Vagina (tissue), 2 donors: ENCODE results near the gene HAAO. TPM values are rescaled to one million over a fixed set of nuclear protein-coding genes. Genes with fewer than 3 reads are reported as not detected.

Source experiments
- DNase-seq, 2 donors: peaks; one replicate each; pipeline ENCODE4 v3.0.0-alpha.2; 2017; ENCODE audit errors: extremely low spot score in 2 of 2
- H3K27ac ChIP-seq: fragments of 200-600 bp; sonication (generic); one replicate; pipeline ENCODE4 v1.5.1; 2019
- H3K27me3 ChIP-seq: fragments of 200-600 bp; sonication (generic); one replicate; pipeline ENCODE4 v1.5.1; 2019
- H3K36me3 ChIP-seq, 2 donors: fragments of 200-600 bp; sonication (generic); one replicate each; pipeline ENCODE4 v1.5.1; 2017 to 2019
- H3K4me1 ChIP-seq: fragments of 200-600 bp; sonication (generic); one replicate; pipeline ENCODE4 v1.5.1; 2019
- H3K4me3 ChIP-seq, 2 donors: fragments of 200-600 bp; sonication (generic); 1 replicate in 1 of 2; 2 replicates in 1 of 2; pipeline ENCODE4 v1.5.1; 2016 to 2019
- H3K9me3 ChIP-seq: fragments of 200-600 bp; sonication (generic); one replicate; pipeline ENCODE4 v1.5.1; 2019
- POLR2A ChIP-seq, 2 donors: fragments of 450-650 bp; IDR thresholded peaks; one replicate each; pipeline ENCODE4 v1.6.1; 2017; ENCODE audit warnings: antibody characterized with exemption in 2 of 2, mild to moderate bottlenecking in 2 of 2, moderate library complexity in 2 of 2
- POLR2AphosphoS5 ChIP-seq, 2 donors: sonication (generic); formaldehyde crosslinking; IDR thresholded peaks; one replicate each; pipeline ENCODE4 v1.9.0; 2017; ENCODE audit warnings: antibody characterized with exemption in 2 of 2, mild to moderate bottlenecking in 2 of 2, low read depth in 1 of 2; ENCODE audit not compliant: insufficient read depth in 1 of 2
- intact Hi-C: fragments of 100-400 bp; cut with DNase I; formaldehyde crosslinking; loops from one replicate; pipeline ENCODE4 v1.15.1; 2023
- total RNA-seq: library from RNA; depleted of rRNA; stranded (reverse); fragments of >200 nt; gene quantifications from one replicate; pipeline ENCODE4 v1.2.3, GENCODE V29; 2016
- TF ChIP-seq, protein P1 (sequence below), 3 experiments: fragments of 450-650 bp in 2 of 3; fragments of 200-600 bp in 1 of 3; sonication (generic) in 1 of 3; IDR thresholded peaks; one replicate each; pipeline ENCODE4 v1.5.1; 2017 to 2019; ENCODE audit warnings: antibody characterized with exemption in 3 of 3, mild to moderate bottlenecking in 2 of 3, moderate library complexity in 2 of 3

HAAO gene
- total RNA-seq, 1 donor from 2014 or later = 5.9 TPM

DNA sequence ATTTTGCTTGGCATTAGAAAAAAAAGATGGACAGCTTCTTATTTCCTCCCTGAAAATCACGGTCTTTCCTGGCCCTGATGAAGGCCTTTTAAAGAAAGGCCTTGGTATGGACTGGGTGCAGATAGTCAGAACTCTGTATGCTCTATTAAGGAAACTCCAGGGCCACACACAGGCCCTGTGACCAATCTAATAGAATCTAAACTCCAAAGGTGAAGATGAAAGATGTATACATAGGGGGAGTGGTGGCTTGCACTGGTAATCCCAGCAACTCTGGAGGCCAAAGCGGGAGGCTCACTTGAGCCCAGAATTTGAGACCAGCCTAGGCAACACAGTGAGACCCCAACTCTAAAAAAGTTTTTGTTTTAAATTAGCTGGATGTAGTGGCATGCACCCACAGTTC lies 65.7 kb downstream of the HAAO start:
- H3K4me3 ChIP-seq = no peak overlapping the region
- no peak overlapping the region for H3K27ac ChIP-seq
- H3K9me3 ChIP-seq = no peaks in the 10 kb centered on the region
- no peaks in the 10 kb centered on the region for H3K4me1 ChIP-seq
- TF ChIP-seq POLR2A (IDR thresholded peaks at IDR 0.05) (no peak), POLR2AphosphoS5 (IDR thresholded peaks at IDR 0.05; ENCODE audit: insufficient read depth in 1 of 2, low read depth in 1 of 2) (no peak)
- TF ChIP-seq, protein P1, sequence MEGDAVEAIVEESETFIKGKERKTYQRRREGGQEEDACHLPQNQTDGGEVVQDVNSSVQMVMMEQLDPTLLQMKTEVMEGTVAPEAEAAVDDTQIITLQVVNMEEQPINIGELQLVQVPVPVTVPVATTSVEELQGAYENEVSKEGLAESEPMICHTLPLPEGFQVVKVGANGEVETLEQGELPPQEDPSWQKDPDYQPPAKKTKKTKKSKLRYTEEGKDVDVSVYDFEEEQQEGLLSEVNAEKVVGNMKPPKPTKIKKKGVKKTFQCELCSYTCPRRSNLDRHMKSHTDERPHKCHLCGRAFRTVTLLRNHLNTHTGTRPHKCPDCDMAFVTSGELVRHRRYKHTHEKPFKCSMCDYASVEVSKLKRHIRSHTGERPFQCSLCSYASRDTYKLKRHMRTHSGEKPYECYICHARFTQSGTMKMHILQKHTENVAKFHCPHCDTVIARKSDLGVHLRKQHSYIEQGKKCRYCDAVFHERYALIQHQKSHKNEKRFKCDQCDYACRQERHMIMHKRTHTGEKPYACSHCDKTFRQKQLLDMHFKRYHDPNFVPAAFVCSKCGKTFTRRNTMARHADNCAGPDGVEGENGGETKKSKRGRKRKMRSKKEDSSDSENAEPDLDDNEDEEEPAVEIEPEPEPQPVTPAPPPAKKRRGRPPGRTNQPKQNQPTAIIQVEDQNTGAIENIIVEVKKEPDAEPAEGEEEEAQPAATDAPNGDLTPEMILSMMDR (IDR thresholded peaks at IDR 0.05) = no peak
- DNase-seq = no peak
- H3K36me3 ChIP-seq = no peaks in the 10 kb centered on the region
- no peaks in the 10 kb centered on the region for H3K27me3 ChIP-seq
- intact Hi-C loops = no loop called here

DNA sequence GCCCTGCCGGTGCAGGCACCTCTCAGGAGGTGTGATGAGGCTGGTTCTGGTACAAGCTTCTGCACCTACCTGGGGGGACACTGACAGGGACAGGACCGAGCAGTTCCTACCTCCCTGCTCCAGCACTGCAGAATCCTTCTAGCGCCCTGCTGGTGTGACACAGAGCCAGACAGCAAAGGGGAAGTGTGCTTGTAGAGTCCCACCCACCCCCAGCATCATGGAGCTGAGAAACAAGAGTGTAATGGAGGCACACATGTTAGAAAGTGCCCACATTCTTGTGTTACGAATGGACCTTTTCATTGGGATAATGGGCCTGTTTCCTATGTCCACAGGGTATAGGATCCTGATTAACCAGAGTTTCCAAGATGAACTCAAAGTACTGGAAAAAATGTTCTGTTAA lies 66.7 kb downstream of the HAAO start:
- TF ChIP-seq POLR2AphosphoS5 (IDR thresholded peaks at IDR 0.05; ENCODE audit: insufficient read depth in 1 of 2, low read depth in 1 of 2) = no peak
- TF ChIP-seq, protein P1 (IDR thresholded peaks at IDR 0.05) = no peak
- no peak for TF ChIP-seq POLR2A (IDR thresholded peaks at IDR 0.05)
- DNase-seq = no peak
- Histone ChIP-seq H3K4me3 (no peak overlapping the region), H3K4me1 (no peaks in the 10 kb centered on the region), H3K27ac (no peak overlapping the region), H3K36me3 (no peaks in the 10 kb centered on the region), H3K9me3 (no peaks in the 10 kb centered on the region), H3K27me3 (no peaks in the 10 kb centered on the region)
- intact Hi-C loops = no loop called here

DNA sequence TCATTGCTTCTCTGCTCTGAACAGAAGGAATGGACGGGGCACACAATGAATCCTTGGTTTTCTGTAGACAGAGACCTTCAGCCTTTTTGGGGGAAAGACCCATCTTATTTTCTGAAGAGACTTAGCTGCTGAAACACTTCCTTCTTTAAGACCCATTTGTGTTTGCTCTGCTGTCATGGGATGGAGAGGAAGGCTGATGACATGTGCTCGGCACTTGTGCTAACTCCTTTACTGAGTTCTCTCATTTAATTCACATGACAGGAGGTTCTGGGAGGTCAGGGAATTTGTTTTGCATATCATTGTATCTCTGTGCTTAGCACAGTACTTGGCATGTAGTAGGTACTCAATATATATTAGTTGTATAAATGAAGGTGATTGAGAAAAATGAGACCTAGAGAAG lies 67.5 kb downstream of the HAAO start:
- Histone ChIP-seq H3K4me1 (no peaks in the 10 kb centered on the region), H3K27ac (no peak overlapping the region), H3K9me3 (no peaks in the 10 kb centered on the region), H3K4me3 (no peak overlapping the region), H3K27me3 (no peaks in the 10 kb centered on the region), H3K36me3 (no peaks in the 10 kb centered on the region)
- intact Hi-C loops = no loop called here
- TF ChIP-seq POLR2A (IDR thresholded peaks at IDR 0.05) (no peak), POLR2AphosphoS5 (IDR thresholded peaks at IDR 0.05; ENCODE audit: insufficient read depth in 1 of 2, low read depth in 1 of 2) (no peak)
- TF ChIP-seq, protein P1 (IDR thresholded peaks at IDR 0.05) = no peak
- DNase-seq = no peak

DNA sequence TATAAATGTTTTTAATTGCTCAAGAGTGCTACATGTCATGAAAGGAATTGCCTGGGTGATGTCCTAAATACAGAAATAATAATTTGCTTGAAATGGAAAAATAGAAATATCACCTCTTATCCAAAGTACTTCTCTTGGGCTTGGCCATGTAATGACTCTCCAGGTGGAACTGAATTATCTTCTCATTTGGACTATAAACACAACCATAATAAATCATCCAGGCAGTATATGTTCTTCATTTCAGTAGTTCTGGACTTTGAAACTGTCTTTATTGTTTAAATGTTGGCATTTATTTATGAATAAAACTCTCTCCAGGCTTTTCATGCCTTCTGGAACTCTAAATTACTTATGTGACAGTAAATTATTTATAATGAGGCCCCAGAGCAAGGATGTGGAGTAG lies 68.9 kb downstream of the HAAO start:
- TF ChIP-seq POLR2AphosphoS5 (IDR thresholded peaks at IDR 0.05; ENCODE audit: insufficient read depth in 1 of 2, low read depth in 1 of 2) (no peak), POLR2A (IDR thresholded peaks at IDR 0.05) (no peak)
- TF ChIP-seq, protein P1 (IDR thresholded peaks at IDR 0.05) = no peak
- Histone ChIP-seq H3K36me3 (no peaks in the 10 kb centered on the region), H3K4me3 (no peak overlapping the region), H3K9me3 (no peaks in the 10 kb centered on the region), H3K4me1 (no peaks in the 10 kb centered on the region), H3K27me3 (no peaks in the 10 kb centered on the region), H3K27ac (no peak overlapping the region)
- no peak for DNase-seq
- intact Hi-C loops = no loop called here

DNA sequence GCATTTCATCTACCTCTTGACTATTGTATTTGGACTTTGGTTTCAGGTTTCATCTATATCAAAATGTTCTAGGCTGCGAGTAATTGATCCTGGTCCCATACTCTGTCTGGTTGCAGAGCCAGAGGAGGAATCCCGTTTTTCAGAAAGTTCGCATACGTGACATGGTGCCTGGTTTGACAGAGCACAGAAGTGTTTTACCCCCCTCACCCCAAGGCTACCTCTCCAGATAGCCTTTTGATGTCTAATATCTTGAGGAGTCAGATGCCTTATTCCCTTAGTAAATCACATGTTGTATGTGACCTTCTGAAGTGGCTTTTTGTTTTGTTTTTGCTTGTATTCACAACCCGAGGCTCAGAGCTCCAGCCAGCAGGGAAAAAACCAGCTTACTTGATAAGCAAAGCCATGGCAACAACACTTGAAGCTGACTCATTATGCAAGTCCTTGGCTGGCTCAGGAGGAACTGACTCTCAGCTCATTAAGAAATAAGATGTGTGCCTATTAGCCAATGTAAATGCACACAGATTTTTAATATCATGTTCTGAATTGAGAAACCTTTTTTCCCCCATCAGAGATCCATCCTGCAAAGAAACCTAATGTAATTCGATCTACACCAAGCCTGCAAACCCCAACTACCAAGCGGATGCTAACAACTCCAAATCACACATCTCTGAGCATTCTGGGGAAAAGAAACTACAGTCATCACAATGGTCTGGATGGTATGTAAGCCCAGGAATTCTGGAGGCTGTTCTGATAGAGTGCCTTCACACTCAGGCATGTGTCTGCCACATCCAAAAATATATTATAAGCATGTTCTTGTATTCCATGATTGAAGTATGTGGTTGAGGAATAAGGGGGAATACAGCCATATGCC lies 69.8 kb downstream of the HAAO start:
- Histone ChIP-seq H3K9me3 (no peaks in the 10 kb centered on the region), H3K4me1 (no peaks in the 10 kb centered on the region), H3K27ac (peak overlapping the region; percentile 20), H3K36me3 (no peaks in the 10 kb centered on the region), H3K4me3 (no peak overlapping the region), H3K27me3 (no peaks in the 10 kb centered on the region)
- intact Hi-C loops = no loop called here
- DNase-seq = no peak
- TF ChIP-seq, protein P1 (IDR thresholded peaks at IDR 0.05) = no peak
- TF ChIP-seq POLR2A (IDR thresholded peaks at IDR 0.05) (no peak), POLR2AphosphoS5 (IDR thresholded peaks at IDR 0.05; ENCODE audit: insufficient read depth in 1 of 2, low read depth in 1 of 2) (no peak)
